Middle frontal gyrus (tissue), 1 donor: ENCODE results near the gene GFER.
A peak's percentile ranks its signal among the peaks of the same experiment; 100 is the strongest.
"Not testable (repeated sequence)": the region's sequence is repeated elsewhere in the genome, so short reads cannot be mapped to it uniquely, and the experiment has no call there.

Experiments
- DNase-seq: peaks from one replicate; pipeline ENCODE4 v3.0.0-alpha.2; 2015; ENCODE audit warnings: low spot score; ENCODE audit errors: extremely low spot score

Gene GFER

GRCh38 chr16:2005646-2006045 lies 21.7 kb downstream of the GFER start:
- DNase-seq: no peak

DNA sequence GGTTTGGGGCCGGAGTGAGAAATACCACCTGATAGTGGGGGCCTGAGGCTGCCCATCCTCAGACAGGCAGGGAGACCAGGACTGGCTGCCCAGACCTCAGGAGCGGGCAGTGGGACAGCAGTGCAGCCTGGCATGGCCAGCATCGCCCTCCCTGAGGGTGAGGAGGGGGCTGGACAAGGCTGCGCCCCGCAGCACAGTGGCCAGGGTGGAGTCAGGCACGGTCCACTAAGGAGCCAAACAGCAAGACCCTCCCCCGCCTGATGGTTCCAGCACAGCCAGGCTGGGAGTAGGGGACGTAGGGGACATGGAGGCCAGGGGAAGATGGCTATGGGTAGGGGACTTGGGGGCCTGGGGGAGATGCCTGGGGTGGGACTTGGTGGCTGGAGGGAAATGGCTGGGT lies 22.3 kb downstream of the GFER start:
- no peak for DNase-seq

- no peak for DNase-seq
These were observed 23.3 kb downstream of the GFER start for GRCh38 chr16:2007081-2007836.

DNA sequence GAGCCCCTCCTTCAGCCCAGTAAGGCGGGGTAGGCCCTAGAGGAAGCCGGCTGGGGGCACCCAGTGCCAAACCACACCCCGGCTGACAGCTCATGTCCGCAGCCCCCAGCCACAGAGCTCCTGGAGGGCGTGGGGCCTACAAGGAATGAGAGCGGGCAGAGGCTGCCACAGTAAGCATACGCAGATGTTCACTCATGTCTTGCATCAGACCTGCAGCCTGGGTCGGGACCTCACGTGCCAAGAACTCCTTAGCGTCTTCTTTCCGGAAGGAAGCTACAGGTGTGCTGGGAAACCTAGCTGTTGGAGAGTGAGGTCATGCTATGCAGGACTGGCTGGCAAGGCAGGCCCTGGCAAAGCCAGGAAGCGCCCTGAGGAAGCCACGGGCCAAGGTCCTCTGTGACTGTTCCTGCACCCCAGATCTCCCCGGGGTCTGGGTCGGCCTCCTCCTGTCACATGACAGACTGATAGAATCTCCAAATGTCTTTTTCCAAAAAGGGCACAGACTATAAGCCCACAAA lies 24.1 kb downstream of the GFER start:
- no peak for DNase-seq

- DNase-seq: no peak
These were observed 24.7 kb downstream of the GFER start for GRCh38 chr16:2008631-2009163.

DNA sequence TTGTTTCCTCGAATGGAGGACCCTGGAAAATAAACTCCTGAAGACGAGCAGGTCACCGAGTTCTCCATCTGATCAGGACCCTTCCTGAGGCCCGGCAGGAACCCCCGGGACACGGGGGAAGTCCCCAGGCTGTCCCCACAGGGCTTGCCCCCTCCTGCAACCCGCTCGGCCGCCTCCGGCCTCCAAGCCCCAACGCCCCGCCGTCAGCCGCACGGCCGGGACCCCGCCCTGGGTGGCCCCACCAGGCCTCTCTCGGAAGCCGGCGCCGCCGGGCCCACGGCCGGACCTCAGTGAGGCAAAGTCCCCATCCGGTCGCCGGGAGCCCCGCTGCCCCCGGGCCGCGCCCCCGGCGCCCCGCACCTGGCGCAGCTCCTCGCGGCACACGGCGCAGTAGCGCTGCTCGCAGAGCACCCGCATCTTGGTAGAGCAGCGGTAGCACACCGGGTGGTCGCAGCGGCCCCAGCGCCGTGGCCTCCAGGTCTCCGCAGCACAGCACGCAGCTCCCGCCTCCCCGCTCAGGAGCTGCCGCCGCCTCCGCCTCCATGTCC lies 25.2 kb downstream of the GFER start:
- DNase-seq: no peak

DNA sequence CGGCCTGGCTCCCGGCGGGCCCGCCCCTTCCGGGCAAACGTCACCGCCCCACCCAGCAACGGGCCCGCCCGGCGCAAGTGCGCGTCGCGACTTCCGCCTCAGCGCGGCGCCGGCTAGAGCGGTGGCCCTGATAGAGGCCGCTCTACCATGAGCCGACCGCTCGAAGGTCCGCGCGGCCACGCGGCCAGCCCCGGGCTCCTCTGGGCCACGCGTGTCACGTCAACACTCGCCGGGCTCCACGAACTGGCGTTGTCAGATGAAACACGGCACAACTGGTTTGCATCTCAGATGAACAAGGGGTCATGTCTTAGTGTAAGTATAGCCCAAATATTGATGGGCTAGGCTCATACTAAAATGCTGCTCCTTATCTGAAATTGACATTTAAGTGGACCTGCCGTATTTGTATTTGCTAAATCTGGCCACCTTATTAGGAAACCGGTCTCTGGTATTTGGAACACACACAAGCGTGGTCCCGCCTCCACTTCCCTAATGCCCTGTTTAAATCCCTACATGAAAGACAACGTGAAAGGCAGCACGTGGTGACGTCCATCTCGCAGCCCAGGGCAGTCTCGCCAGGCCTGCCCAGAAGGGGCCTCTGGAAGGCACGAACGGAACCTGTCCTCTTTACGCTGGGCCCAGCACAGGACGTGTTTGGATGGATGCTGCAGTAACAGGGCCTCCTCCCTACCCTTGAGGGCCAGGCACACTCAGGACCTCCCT lies 26.0 kb downstream of the GFER start, which contains the start of gene ZNF598:
TSS of gene ZNF598 (minus strand) at position 31 of the 720 bp plus-strand sequence.
- DNase-seq: peak; percentile 86

DNA sequence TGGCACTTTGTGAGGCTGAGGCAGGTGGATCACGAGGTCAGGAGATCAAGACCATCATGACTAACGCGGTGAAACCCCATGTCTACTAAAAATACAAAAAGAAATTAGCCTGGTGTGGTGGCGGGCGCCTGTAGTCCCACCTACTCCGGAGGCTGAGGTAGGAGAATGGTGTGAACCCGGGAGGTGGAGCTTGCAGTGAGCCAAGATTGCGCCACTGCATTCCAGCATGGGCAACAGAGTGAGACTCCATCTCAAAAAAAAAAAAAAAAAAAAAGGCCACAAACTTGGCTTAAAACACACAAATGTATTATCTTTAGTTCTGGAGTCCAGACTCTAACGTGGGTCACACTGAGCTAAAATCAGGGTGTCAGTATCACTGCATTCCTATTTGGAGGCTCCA lies 27.7 kb downstream of the GFER start:
- not testable (repeated sequence) for DNase-seq

GRCh38 chr16:2013527-2013926 lies 29.5 kb downstream of the GFER start:
- DNase-seq: no peak

- no peak for DNase-seq
These were observed 31.3 kb downstream of the GFER start for GRCh38 chr16:2015117-2015946.

DNA sequence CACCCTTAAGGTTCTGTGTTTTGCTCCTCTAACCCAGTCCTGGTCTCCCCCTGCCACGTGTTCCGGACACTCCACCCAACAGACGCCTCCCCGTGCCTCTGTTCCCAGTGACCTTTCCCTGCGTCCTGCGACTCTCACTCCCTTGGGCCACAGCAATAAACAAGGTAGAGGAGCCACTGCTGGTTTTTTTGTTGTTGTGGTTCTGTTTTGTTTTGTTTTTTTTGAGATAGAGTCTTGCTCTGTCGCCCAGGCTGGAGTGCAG lies 31.9 kb downstream of the GFER start:
- DNase-seq: no peak

GRCh38 chr16:2016407-2016922 lies 32.5 kb downstream of the GFER start:
- no peak for DNase-seq

GRCh38 chr16:2019518-2019920 lies 35.5 kb downstream of the GFER start, which contains the start of gene NPW:
NPW (plus strand) TSS chr16:2019785.
- no peak for DNase-seq

DNA sequence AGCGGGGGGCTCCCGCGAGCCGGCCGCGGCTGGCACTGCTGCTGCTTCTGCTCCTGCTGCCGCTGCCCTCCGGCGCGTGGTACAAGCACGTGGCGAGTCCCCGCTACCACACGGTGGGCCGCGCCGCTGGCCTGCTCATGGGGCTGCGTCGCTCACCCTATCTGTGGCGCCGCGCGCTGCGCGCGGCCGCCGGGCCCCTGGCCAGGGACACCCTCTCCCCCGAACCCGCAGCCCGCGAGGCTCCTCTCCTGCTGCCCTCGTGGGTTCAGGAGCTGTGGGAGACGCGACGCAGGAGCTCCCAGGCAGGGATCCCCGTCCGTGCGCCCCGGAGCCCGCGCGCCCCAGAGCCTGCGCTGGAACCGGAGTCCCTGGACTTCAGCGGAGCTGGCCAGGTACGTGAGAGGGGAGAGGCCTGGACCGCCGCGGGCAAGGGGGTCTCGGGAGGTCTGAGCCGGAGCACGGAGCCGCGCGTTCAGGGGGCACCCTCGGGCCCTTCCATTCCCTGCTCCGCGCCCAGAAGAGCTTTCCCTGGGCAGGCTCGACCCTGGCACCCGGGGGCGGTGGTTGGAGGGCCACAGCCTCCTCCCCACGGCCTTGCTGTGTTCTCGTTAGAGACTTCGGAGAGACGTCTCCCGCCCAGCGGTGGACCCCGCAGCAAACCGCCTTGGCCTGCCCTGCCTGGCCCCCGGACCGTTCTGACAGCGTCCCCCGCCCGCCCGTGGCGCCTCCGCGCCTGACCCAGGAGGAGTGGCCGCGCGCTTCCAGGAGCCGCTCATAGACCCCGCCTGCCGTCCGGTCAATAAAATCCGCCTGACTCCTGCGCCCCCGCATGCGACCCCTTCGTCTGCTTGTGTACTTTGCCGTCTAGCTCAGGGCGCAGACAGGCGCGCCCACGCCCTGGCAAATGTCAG lies 36.2 kb downstream of the GFER start:
- no peak for DNase-seq

- DNase-seq: no peak
These were observed 38.7 kb downstream of the GFER start for GRCh38 chr16:2022723-2023091.

GRCh38 chr16:2023092-2024031 lies 39.4 kb downstream of the GFER start:
- DNase-seq: peak; percentile 88

GRCh38 chr16:2024032-2024420 lies 40.0 kb downstream of the GFER start:
- DNase-seq: no peak

- no peak for DNase-seq
These were observed 41.3 kb downstream of the GFER start for GRCh38 chr16:2025251-2025650.

GRCh38 chr16:2025878-2026460 lies 42.0 kb downstream of the GFER start:
- no peak for DNase-seq
